ENCODE measurements around the gene MST1. TPM values are rescaled to one million over a fixed set of nuclear protein-coding genes. Genes with fewer than 3 reads are reported as not detected.
A peak's percentile ranks its signal among the peaks of the same experiment; 100 is the strongest.

The MST1 gene
- total RNA-seq, 4 donors from 2014 or later: 21.5 to 43.5 (median 40.7) TPM

DNA sequence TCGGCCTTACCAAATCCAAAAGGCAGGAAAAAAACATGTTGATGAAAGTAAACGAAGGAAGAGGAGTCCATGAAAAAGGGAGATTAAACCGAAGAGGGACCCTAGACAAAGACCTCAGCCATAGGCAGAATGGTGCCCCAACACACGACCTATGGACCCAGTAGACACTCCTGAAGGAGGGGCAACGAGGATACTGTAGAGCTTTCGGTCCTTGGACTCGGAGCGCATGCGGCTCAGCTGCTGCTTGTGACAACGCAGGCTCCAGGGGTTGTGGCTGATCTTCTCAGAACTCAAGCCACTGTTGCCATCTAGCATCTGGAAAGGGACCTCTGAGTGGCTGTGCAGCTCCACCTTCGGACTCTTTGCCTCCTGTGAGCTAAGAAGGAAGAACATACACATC lies 43.3 kb upstream of the MST1 start:
- 88 to 92% methylated on average over 11 of the region's 11 CpGs for WGBS, 2 donors
- peaks cover 24 to 31% of the 10 kb centered on the region in 2 donors for H3K36me3 ChIP-seq
- TF ChIP-seq, protein P1, sequence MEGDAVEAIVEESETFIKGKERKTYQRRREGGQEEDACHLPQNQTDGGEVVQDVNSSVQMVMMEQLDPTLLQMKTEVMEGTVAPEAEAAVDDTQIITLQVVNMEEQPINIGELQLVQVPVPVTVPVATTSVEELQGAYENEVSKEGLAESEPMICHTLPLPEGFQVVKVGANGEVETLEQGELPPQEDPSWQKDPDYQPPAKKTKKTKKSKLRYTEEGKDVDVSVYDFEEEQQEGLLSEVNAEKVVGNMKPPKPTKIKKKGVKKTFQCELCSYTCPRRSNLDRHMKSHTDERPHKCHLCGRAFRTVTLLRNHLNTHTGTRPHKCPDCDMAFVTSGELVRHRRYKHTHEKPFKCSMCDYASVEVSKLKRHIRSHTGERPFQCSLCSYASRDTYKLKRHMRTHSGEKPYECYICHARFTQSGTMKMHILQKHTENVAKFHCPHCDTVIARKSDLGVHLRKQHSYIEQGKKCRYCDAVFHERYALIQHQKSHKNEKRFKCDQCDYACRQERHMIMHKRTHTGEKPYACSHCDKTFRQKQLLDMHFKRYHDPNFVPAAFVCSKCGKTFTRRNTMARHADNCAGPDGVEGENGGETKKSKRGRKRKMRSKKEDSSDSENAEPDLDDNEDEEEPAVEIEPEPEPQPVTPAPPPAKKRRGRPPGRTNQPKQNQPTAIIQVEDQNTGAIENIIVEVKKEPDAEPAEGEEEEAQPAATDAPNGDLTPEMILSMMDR (IDR thresholded peaks at IDR 0.05): no peak
- TF ChIP-seq POLR2A (IDR thresholded peaks at IDR 0.05): no peak
- no peak overlapping the region for H3K27ac ChIP-seq
- no peaks in the 10 kb centered on the region for H3K27me3 ChIP-seq
- H3K4me3 ChIP-seq (replicated peaks in 1 of 3): no peak overlapping the region
- no peaks in the 10 kb centered on the region for H3K9me3 ChIP-seq
- intact Hi-C loops (cut with DNase I): no loop called here
- no peak for DNase-seq
- H3K4me1 ChIP-seq: peaks cover 13% of the 10 kb centered on the region in 2 donors

DNA sequence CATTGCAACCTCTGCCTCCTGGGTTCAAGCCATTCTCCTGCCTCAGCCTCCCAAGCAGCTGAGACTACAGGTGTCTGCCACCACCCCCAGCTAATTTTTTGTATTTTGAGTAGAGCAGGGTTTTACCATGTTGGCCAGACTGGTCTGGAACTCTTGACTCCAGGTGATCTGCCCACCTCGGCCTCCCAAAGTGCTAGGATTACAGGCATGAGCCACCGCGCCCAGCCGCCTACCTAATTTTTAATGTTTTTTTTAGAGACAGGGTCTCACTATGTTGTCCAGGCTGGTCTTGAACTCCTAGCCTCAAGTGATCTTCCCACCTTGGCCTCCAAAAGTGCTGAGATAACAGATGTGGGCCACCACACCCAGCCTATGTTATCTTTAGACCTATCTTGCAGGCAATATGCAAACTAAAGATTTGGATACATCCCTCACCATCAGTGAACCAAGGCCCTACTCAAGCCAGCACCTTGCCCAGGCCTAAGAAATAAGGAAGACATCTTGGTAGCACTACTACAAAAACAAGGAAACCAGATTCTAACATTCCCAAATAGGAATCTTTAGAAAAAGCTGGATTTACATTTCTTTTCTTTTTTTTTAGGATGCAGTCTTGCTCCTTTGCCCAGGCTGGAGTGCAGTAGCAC lies 40.8 kb upstream of the MST1 start:
- WGBS, 2 donors: 97 to 100% methylated on average over 4 of the region's 4 CpGs
- no peaks in the 10 kb centered on the region for H3K9me3 ChIP-seq
- TF ChIP-seq POLR2A (IDR thresholded peaks at IDR 0.05): no peak
- TF ChIP-seq, protein P1 (IDR thresholded peaks at IDR 0.05): no peak

DNA sequence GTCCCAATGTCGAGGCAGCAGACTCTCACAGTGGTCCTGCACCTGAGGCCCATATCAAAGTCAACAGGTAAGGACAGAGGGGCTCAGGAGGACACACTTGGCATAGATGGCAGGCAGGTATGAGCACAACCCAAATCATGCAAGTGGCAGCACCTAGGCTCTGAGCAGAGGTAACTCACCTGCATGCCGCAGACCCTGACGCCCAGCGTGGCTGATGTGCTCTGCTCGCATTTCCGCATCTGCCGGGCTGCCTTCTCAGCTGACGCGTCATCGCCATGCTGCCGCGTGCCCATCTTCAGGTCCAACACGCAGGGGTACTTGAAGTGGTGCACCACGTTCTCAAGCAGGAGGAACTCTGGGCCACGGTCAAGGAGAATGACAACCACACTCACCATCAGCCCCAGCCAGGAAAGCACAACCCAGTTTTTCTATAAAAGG lies 38.7 kb upstream of the MST1 start:
- TF ChIP-seq, protein P1 (IDR thresholded peaks at IDR 0.05): no peak
- no peak for TF ChIP-seq POLR2A (IDR thresholded peaks at IDR 0.05)
- peaks cover 16 to 35% of the 10 kb centered on the region in 2 donors for H3K36me3 ChIP-seq
- H3K9me3 ChIP-seq: no peaks in the 10 kb centered on the region
- no peak overlapping the region for H3K4me3 ChIP-seq (replicated peaks in 1 of 3)
- H3K27me3 ChIP-seq: no peaks in the 10 kb centered on the region
- WGBS, 2 donors: 93 to 95% methylated on average over 11 to 14 of the region's 15 CpGs
- intact Hi-C loops (cut with DNase I): loop anchor here (5.0 kb wide), 1 partner anchor 51 kb away; no protein-coding TSS in a partner anchor
- DNase-seq: no peak
- no peak overlapping the region for H3K27ac ChIP-seq
- peaks cover 11 to 16% of the 10 kb centered on the region in 2 donors for H3K4me1 ChIP-seq

More for the DNA sequence above, 40.8 kb upstream of the MST1 start:
- DNase-seq: no peak
- intact Hi-C loops (cut with DNase I): loop anchor here (5.0 kb wide), 1 partner anchor 53 kb away; no protein-coding TSS in a partner anchor
- Histone ChIP-seq H3K36me3 (peaks cover 16 to 37% of the 10 kb centered on the region in 2 donors), H3K4me1 (peaks cover 13 to 17% of the 10 kb centered on the region in 2 donors), H3K4me3 (replicated peaks in 1 of 3) (no peak overlapping the region), H3K27me3 (no peaks in the 10 kb centered on the region), H3K27ac (no peak overlapping the region)

DNA sequence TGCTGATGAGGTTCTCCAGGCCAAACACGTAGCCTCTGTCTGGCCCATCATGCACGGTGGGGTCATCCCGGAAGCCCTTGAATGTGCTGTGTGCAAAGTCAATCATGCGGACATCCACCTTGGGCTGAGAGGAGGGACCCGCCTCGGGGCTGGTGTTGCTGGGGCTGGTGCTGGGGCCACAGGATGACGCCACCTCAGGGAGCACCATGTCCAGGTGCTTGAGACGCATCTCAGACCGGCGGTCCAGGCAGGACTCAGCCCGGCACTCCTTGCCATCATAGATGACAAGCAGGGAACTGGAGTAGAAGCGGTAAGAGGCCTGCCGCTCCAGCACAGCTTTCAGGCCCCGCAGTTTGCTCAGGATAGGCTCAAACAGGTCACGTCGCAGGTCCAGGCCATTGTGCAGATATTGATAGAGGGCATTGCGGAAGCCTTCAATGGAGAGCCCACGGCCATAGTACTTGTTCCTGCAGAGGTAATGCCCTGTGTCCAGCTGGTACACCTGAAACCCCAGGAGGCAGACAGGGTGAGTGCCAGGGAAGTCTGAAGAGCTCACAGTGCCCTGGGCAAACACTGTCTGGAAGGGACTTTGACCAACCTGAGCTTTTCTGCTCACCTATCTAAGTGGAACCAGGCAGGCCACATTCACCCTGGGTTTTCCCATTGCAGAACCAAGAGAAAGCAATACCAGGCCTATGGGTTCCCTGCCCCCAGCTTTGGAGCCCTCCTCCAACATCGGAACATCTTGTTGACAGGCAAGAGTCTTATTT lies 38.1 kb upstream of the MST1 start:
- Histone ChIP-seq H3K4me1 (peaks cover 17 to 22% of the 10 kb centered on the region in 2 donors), H3K4me3 (replicated peaks in 1 of 3) (no peak overlapping the region), H3K27ac (no peak overlapping the region), H3K9me3 (no peaks in the 10 kb centered on the region), H3K36me3 (peaks cover 15 to 29% of the 10 kb centered on the region in 2 donors), H3K27me3 (no peaks in the 10 kb centered on the region)
- intact Hi-C loops (cut with DNase I): loop anchor here (5.0 kb wide), 1 partner anchor 50 kb away; no protein-coding TSS in a partner anchor
- TF ChIP-seq POLR2A (IDR thresholded peaks at IDR 0.05): no peak
- 89 to 94% methylated on average over 13 to 16 of the region's 19 CpGs for WGBS, 2 donors
- DNase-seq: no peak

DNA sequence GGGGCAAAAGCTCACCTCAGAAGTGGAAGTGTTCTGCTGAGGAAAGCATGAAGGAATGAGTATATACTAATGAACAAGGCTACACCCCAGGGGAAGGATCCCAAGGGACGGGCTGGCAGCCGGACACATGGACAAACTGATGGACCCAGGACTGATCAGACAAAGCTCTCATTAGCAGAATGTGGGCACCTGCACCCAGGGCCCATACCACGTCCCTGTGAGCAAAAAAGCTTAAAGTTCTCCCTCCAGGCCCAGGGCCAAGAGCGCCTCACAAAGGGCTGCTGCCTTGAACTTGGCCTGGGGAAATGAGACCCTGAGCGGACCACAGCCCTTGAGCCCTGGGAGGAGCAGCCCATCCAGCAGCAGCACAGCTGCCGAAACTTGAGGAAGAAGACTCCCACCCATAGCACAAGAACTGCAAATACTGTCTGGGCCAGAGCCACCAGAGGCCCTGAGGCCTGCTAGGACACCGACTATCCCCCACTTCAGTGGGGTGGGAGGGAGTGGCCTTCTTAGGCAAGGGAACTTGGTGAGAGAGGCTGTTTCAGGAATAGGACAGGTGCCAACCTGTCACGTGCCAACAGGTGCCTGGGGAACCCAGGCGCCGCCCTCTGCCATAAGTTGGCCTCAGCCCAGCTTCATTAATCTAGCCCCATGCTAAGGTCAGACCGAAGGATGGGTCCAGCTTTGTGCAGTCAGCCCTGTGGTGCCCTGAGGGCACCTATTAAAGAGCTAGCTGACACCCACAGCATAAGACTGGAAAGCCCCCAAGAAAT lies 36.8 kb upstream of the MST1 start:
- Histone ChIP-seq H3K4me1 (peaks cover 20 to 24% of the 10 kb centered on the region in 2 donors), H3K27me3 (no peaks in the 10 kb centered on the region), H3K9me3 (no peaks in the 10 kb centered on the region), H3K4me3 (replicated peaks in 1 of 3) (no peak overlapping the region), H3K27ac (peak overlapping the region in 1 of 3 donors; percentile 73), H3K36me3 (peaks cover 20 to 23% of the 10 kb centered on the region in 2 donors)
- 88 to 89% methylated on average over 8 of the region's 11 CpGs for WGBS, 2 donors
- TF ChIP-seq, protein P1 (IDR thresholded peaks at IDR 0.05): no peak
- TF ChIP-seq POLR2A (IDR thresholded peaks at IDR 0.05): no peak
- intact Hi-C loops (cut with DNase I): loop anchor here (5.0 kb wide), 1 partner anchor 49 kb away; no protein-coding TSS in a partner anchor
- no peak for DNase-seq

All from thyroid gland (tissue), 4 donors.